Measurements from ENCODE around the gene FOXD3. TPM values are rescaled to one million over a fixed set of nuclear protein-coding genes. Genes with fewer than 3 reads are reported as not detected.
A peak's percentile ranks its signal among the peaks of the same experiment; 100 is the strongest.

The FOXD3 gene
- total and polyA plus RNA-seq, 9 donors, result 0.20 to 0.79 (median 0.42) TPM; not detected in 3

DNA sequence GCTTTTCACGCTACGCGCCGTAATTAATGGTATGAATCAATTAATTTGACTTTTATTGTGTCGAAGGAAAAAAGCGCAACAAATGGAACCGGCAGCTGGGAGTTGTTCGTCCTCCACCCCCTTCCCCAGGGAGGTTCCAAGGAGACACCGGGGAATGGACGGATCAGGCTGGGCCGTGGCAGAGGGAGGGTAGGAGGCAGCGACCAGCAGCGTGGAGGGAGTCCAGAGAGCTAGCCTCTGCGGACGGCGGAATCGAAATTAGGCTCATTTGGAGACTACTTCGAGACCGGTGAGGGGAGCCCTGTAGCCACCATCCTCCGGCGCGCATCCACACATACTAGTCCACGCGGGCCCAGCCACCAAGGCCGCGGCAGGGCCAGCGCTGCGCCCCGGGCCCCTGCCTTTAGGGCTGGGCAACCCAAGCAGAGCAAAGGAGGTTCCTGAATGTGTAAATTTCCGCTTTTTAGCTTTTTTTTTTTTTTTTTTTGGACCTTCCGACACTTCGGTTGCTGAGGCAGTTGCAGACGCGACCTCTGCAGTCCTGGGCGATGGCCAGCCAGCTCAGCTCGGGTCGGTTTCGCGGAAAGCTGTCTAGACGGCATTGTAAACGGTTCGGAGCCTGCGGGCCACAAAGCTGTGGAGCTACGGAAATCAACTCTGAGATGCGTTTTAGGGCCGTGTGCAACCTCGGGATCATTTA lies 2.2 kb upstream of the FOXD3 start:
- Histone ChIP-seq H3K27me3 (peaks cover 13% of the 10 kb centered on the region), H3K27ac (no peak overlapping the region), H3K9me3 (peaks cover 0 to 17% of the 10 kb centered on the region in 2 donors), H3K4me3 (no peak overlapping the region), H3K36me3 (no peaks in the 10 kb centered on the region), H3K4me1 (ENCODE audit: insufficient read depth) (peaks cover 12% of the 10 kb centered on the region)
- no peak for DNase-seq
- intact Hi-C loops (cut with DNase I), result no loop called here
- no peak for TF ChIP-seq POLR2A (IDR thresholded peaks at IDR 0.05)
- TF ChIP-seq, protein P1, sequence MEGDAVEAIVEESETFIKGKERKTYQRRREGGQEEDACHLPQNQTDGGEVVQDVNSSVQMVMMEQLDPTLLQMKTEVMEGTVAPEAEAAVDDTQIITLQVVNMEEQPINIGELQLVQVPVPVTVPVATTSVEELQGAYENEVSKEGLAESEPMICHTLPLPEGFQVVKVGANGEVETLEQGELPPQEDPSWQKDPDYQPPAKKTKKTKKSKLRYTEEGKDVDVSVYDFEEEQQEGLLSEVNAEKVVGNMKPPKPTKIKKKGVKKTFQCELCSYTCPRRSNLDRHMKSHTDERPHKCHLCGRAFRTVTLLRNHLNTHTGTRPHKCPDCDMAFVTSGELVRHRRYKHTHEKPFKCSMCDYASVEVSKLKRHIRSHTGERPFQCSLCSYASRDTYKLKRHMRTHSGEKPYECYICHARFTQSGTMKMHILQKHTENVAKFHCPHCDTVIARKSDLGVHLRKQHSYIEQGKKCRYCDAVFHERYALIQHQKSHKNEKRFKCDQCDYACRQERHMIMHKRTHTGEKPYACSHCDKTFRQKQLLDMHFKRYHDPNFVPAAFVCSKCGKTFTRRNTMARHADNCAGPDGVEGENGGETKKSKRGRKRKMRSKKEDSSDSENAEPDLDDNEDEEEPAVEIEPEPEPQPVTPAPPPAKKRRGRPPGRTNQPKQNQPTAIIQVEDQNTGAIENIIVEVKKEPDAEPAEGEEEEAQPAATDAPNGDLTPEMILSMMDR (IDR thresholded peaks at IDR 0.05), result no peak
- TF ChIP-seq EP300 (IDR thresholded peaks at IDR 0.05), result no peak
- WGBS, 3 donors, result 11 to 12% (median 11%) methylated on average over 47 of the region's 47 CpGs

GRCh38 chr1:63321066-63321784 lies 1.1 kb upstream of the FOXD3 start:
- no peak overlapping the region for H3K4me3 ChIP-seq
- no peak for TF ChIP-seq EP300 (IDR thresholded peaks at IDR 0.05)
- no peak for TF ChIP-seq POLR2A (IDR thresholded peaks at IDR 0.05)
- TF ChIP-seq, protein P1 (IDR thresholded peaks at IDR 0.05), result no peak
- DNase-seq, result no peak
- peaks cover 0 to 17% of the 10 kb centered on the region in 2 donors for H3K9me3 ChIP-seq
- H3K4me1 ChIP-seq (ENCODE audit: insufficient read depth), result peaks cover 12% of the 10 kb centered on the region
- WGBS, 3 donors, result 14 to 16% (median 14%) methylated on average over 38 to 39 of the region's 39 CpGs
- H3K27ac ChIP-seq, result no peak overlapping the region
- intact Hi-C loops (cut with DNase I), result no loop called here
- peaks cover 13% of the 10 kb centered on the region for H3K27me3 ChIP-seq
- H3K36me3 ChIP-seq, result no peaks in the 10 kb centered on the region

GRCh38 chr1:63321785-63322113 lies 618 bp upstream of the FOXD3 start:
- H3K4me1 ChIP-seq (ENCODE audit: insufficient read depth), result peaks cover 12% of the 10 kb centered on the region

GRCh38 chr1:63322944-63323864 lies 837 bp downstream of the FOXD3 start:
- peaks cover 7% of the 10 kb centered on the region for H3K4me1 ChIP-seq (ENCODE audit: insufficient read depth)
- no peak overlapping the region for H3K27ac ChIP-seq
- 1 to 5% (median 3%) methylated on average over 51 to 104 of the region's 104 CpGs for WGBS, 3 donors
- H3K9me3 ChIP-seq, result peaks cover 0 to 21% of the 10 kb centered on the region in 2 donors
- intact Hi-C loops (cut with DNase I), result no loop called here
- DNase-seq, result no peak
- no peaks in the 10 kb centered on the region for H3K36me3 ChIP-seq
- H3K4me3 ChIP-seq, result peak overlapping the region; percentile 48
- TF ChIP-seq EP300 (IDR thresholded peaks at IDR 0.05) (no peak), POLR2A (IDR thresholded peaks at IDR 0.05) (no peak)
- TF ChIP-seq, protein P1 (IDR thresholded peaks at IDR 0.05), result no peak
- H3K27me3 ChIP-seq, result peaks cover 13% of the 10 kb centered on the region

More at GRCh38 chr1:63321785-63322113, 618 bp upstream of the FOXD3 start:
- no peak for DNase-seq
- Histone ChIP-seq H3K4me3 (peak overlapping the region; percentile 48), H3K9me3 (peaks cover 0 to 17% of the 10 kb centered on the region in 2 donors), H3K36me3 (no peaks in the 10 kb centered on the region), H3K27me3 (peaks cover 13% of the 10 kb centered on the region), H3K27ac (no peak overlapping the region)
- WGBS, 3 donors, result 9 to 10% (median 10%) methylated on average over 12 of the region's 12 CpGs
- TF ChIP-seq, protein P1 (IDR thresholded peaks at IDR 0.05), result no peak
- no peak for TF ChIP-seq POLR2A (IDR thresholded peaks at IDR 0.05)
- intact Hi-C loops (cut with DNase I), result no loop called here
